GM19455 (cell line): ENCODE measurements around the gene PNKD.

ENCODE experiments used
- ATAC-seq: cut with Tn5 transposase; IDR thresholded peaks from one replicate; pipeline ENCODE4 v1.9.1; 2021; ENCODE audit not compliant: unreplicated experiment

PNKD gene

GRCh38 chr2:218269900-218270720 lies at the start of gene PNKD, which contains the start of gene AAMP:
Gene PNKD, plus strand, starts transcription at chr2:218270519. Its CDS starts 17 bp downstream, at chr2:218270536.
Gene AAMP, minus strand, starts transcription at chr2:218270137. Its CDS starts 51 bp downstream, at chr2:218270086.
- peak; percentile 92 for ATAC-seq

DNA sequence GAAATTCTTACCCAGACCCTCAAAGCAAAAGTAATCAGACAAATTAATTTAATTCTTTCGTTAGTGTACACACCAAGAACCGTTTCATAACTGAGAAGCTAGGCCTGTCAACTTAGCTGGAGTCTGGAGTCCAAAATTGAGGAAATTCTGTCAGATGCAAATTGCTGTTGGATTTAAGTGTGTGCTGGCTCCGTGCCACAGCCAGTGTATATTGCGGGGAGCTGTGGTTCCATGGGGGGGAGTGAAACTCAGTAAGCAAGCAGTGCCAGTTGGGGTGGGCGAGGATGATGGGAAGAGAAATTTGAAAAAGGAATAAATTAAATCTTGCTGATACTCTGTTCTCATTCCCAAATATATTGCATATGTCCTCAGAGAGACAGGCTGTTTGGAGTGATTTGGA lies 49.3 kb upstream of the PNKD start:
- ATAC-seq: no peak

DNA sequence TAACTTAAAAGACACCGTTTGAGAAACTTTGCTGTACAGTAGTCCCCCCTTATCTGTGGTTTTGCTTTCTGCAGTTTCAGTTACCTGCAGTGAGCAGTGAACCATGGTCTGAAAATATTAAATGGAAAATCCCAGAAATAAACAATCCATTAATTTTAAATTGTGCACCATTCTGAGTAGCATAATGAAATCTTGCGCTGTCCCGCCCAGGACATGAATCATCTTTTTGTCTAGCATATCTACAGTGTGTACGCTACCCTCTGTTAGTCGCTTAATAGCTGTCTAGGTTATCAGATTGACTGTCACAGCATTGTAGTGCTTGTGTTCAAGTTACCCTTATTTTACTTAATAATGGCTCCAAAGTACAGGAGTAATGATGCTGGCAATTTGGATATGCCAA lies 47.3 kb upstream of the PNKD start:
- no peak for ATAC-seq

DNA sequence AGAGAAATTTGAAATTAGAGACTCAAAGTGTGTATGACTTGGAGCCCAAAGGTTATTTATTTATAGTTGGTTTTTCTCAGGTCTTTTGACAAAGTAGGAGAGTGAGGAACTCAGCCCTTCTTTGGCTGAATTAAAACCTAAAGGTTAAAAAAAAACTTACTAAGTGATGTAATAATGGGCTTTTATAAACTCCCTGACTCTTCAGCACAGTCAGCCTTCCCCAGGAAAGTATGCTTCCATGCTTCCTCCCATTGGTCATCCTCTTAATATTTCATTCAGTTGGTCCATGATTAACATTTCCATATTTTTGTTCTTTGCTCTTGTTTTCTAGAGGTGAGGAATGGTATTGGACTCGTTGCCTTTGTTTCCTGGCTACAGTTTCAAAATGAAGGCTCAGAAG lies 46.1 kb upstream of the PNKD start:
- ATAC-seq: no peak

GRCh38 chr2:218226903-218227302 lies 43.4 kb upstream of the PNKD start:
- no peak for ATAC-seq

DNA sequence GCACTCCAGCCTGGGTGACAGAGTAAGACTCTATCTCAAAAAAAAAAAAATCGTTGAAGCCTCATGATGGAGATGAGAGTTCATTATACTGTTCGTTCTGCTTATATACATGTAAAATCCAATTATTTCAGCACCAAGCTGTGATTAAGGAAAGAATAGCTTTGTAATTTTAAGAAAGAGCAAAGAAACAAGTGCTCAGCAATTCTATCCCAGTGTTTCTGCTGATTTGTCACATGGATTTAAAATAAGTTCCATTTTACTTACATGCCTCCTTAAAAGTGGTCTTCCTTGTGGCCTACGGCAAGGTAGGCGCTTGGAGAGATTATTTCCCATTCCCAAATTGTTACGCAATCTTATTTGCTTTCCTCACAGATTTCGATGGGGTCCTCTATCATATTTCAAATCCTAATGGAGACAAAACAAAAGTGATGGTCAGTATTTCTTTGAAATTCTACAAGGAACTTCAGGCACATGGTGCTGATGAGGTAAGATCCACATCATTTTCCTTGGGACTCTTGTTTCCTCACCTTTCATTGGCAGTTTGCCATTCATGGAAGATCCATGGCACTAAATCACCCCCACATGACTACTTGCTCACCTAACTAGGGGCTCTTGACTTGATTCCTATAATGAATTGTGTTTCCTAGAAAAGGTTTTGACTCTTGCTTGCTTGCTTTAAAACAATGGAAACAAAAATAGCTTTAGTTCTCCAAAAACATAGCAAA lies 41.8 kb upstream of the PNKD start:
- ATAC-seq: no peak

- ATAC-seq: peak; percentile 89
Observed at GRCh38 chr2:218229239-218229638, 41.1 kb upstream of the PNKD start.

GRCh38 chr2:218229851-218230250 lies 40.5 kb upstream of the PNKD start:
- no peak for ATAC-seq

GRCh38 chr2:218230882-218231281 lies 39.4 kb upstream of the PNKD start:
- ATAC-seq: no peak

- no peak for ATAC-seq
Observed at GRCh38 chr2:218233543-218233942, 36.8 kb upstream of the PNKD start.

DNA sequence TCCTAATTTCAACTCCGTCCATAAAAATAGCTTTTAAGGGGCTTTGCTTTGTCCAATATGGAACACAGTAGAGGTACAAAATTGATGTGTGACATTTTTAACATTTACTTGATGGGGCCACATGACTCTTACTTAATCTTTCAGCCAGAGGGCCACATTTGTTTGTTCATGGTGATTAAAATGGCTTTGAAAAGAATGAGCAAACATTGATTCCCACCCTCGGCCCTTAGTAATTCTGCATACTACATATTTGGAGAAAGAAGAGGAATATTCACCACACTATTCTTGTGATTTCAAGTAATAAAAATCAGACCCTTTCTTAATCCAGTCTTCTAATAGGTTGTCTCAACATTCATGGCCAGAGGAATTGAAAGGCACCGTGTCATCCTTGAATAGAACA lies 35.8 kb upstream of the PNKD start:
- no peak for ATAC-seq

DNA sequence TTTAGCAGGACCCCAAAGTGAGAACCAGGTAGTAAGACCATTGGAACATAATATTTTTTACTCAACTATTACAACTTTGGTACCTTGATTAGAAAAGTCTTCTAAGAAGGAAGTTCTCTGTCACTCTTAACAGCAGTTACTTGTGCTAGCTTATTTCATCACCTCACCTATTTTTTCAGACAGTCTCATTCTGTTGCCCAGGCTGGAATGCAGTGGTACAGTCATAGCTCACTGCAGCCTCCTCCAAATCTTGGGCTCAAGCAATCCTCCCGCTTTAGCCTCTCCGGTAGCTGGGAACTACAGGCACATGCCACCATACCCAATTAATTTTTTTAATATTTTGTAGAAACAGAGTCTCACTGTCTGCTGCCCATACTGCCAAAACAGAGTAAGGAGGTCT lies 35.3 kb upstream of the PNKD start:
- no peak for ATAC-seq

GRCh38 chr2:218236829-218237228 lies 33.5 kb upstream of the PNKD start:
- no peak for ATAC-seq

DNA sequence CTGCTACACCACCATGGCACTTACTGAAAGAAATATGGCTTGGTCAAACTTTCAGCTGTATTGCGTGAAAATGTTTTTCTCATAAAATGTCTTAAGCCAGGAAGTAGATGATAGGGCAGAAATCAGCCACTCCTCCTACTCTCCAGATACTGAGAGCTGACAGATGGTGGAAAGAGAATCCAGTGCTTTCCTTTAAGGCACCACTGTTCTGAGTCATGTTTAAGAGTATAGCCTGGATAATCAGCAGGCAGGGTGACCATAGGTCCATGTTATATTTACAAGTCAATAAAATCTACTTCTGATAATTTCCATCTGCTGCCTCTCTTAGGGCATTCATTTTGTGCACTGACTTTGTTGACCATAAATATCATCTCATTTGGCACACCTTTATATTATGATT lies 31.4 kb upstream of the PNKD start:
- no peak for ATAC-seq

- ATAC-seq: no peak
Observed at GRCh38 chr2:218244204-218244603, 26.1 kb upstream of the PNKD start.

DNA sequence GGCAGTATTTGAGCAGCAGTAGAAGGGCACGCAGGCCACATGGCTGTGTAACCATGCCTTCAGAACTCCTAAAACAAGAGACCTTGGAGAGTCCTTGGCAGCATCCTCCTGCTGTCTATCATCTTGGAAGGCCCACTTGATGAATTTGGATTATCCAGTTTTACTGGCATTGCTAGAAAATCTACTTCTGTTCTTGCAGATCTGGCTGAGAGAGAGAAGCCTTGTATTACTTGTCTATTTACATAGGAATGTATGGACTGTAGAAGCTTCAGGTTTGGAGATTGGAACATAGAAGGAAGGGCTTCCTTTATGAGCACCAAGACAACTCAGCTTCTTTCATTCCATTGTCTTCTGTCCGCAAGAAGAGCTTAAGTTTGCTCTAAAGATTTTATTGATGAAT lies 25.7 kb upstream of the PNKD start:
- no peak for ATAC-seq

DNA sequence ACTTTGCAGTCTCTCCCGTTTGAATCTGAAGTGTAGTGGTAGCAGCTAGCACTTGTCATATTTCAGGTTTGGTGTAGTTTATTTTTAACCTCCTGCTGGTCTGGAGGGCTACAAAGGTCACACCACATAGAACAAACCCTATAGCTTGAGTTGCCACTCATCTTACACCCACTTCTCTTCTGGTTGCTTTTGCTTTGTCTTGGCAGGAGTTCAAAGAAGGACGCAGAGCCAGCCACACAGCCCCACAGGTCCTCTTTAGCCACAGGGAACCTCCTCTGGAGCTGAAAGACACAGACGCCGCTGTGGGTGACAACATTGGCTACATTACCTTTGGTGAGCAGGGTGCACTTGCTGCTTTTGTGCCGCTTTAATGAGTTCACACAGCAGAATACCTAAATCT lies 25.1 kb upstream of the PNKD start:
- ATAC-seq: no peak

DNA sequence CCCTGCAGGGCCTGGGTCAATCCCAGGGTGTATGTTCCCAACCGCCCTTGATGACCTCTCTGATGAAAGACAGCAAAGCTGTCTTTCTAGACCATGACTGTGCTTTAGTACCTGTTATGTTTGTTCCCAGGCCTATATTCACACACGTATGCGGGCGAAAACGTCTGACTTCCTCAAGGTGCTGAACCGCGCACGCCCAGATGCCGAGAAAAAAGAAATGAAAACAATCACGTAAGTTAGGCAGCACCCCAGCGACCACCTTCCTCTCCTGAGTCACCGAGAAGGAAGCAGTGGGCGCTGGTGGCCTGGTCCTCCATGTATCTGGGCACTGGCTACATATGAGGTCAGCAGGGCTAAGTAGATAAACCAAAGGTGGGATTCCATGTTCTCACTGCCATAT lies 20.6 kb upstream of the PNKD start:
- no peak for ATAC-seq

- ATAC-seq: no peak
Observed at GRCh38 chr2:218252509-218253231, 17.6 kb upstream of the PNKD start.

DNA sequence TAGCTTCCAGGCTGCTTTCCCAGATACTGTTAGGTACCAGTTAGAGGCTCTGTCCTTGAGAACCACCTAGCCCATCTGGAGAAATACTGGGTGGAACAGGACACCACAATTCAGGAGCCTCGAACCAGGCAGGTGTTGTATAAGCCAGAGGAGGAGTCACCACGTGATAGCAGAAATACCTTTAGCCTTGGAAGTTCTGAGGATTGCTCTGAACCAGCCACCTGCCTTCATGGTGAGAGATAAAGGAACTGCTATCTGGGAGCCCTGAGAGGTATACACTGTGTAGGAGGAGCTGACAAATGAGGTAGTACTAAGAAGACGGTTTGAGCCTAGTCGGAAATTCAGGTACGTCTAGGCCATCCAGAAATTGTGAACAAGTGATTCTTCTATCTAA lies 17.1 kb upstream of the PNKD start:
- no peak for ATAC-seq

DNA sequence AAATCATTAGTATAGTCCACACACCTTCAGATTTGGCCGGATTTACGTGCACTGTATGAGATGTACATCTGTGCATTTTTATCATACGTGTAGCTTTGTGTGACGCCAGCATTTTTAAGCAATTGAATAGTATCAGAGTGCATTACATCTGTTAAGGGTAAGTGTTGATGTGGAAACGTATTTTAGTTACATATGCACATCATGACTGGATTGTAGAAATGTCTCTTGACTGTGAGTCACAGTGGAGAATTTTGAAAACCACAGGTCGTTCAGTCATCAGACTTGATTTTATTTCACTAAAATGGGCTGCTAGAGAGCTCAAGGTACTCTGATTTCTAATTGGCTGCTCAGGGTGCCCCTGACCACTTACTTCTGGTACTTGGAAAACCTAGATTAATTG lies 14.9 kb upstream of the PNKD start:
- ATAC-seq: no peak
